Cerebellar cortex (tissue), 1 donor: ENCODE results near the gene AP2B1.
"Not testable (repeated sequence)": the region's sequence is repeated elsewhere in the genome, so short reads cannot be mapped to it uniquely, and the experiment has no call there.

Experiments used
- DNase-seq: peaks from one replicate; pipeline ENCODE4 v3.0.0-alpha.2; 2015; ENCODE audit warnings: low spot score

The AP2B1 gene

GRCh38 chr17:35700150-35700549, 113.0 kb downstream of the AP2B1 start:
- DNase-seq: no peak

- DNase-seq: no peak
Observed at GRCh38 chr17:35701491-35701890, 114.4 kb downstream of the AP2B1 start.

- DNase-seq: not testable (repeated sequence)
Observed at GRCh38 chr17:35703308-35703707, 116.2 kb downstream of the AP2B1 start.

- DNase-seq: no peak
Observed at GRCh38 chr17:35705230-35705629, 118.1 kb downstream of the AP2B1 start.

- no peak for DNase-seq
Observed at GRCh38 chr17:35705705-35706104, 118.6 kb downstream of the AP2B1 start.

GRCh38 chr17:35708149-35708548, 121.0 kb downstream of the AP2B1 start:
- DNase-seq: no peak

GRCh38 chr17:35708951-35709350, 121.8 kb downstream of the AP2B1 start:
- peak; percentile 45 for DNase-seq

GRCh38 chr17:35709874-35710273, 122.8 kb downstream of the AP2B1 start:
- DNase-seq: no peak

GRCh38 chr17:35710950-35711349, 123.8 kb downstream of the AP2B1 start:
- DNase-seq: no peak

- DNase-seq: no peak
Observed at GRCh38 chr17:35713069-35713728, 126.1 kb downstream of the AP2B1 start.

- no peak for DNase-seq
Observed at GRCh38 chr17:35714988-35715387, 127.9 kb downstream of the AP2B1 start.

- no peak for DNase-seq
Observed at GRCh38 chr17:35715416-35715815, 128.3 kb downstream of the AP2B1 start.

GRCh38 chr17:35716173-35716572, 129.1 kb downstream of the AP2B1 start:
- no peak for DNase-seq

- DNase-seq: no peak
Observed at GRCh38 chr17:35716897-35717465, 129.9 kb downstream of the AP2B1 start.

- no peak for DNase-seq
Observed at GRCh38 chr17:35717475-35717874, 130.4 kb downstream of the AP2B1 start.

GRCh38 chr17:35723735-35724134, 136.6 kb downstream of the AP2B1 start:
- no peak for DNase-seq

GRCh38 chr17:35725058-35725457, 137.9 kb downstream of the AP2B1 start:
- DNase-seq: no peak

GRCh38 chr17:35725802-35726126, 138.6 kb downstream of the AP2B1 start:
- no peak for DNase-seq

- peak; percentile 27 for DNase-seq
Observed at GRCh38 chr17:35726127-35726952, 139.2 kb downstream of the AP2B1 start.

GRCh38 chr17:35726953-35727460, 139.9 kb downstream of the AP2B1 start:
- no peak for DNase-seq

GRCh38 chr17:35727635-35728034, 140.5 kb downstream of the AP2B1 start:
- no peak for DNase-seq

GRCh38 chr17:35728551-35728950, 141.4 kb downstream of the AP2B1 start:
- DNase-seq: no peak

GRCh38 chr17:35729405-35729833, 142.3 kb downstream of the AP2B1 start:
- no peak for DNase-seq
